Subcutaneous abdominal adipose tissue (tissue), 5 donors: ENCODE data around the gene CDKN1B.

Experiments used
- H3K27ac ChIP-seq: one replicate; pipeline ENCODE4 v1.7.0; 2013; ENCODE audit warnings: low read depth, mild to moderate bottlenecking, inconsistent platforms, low read length, moderate library complexity
- H3K27me3 ChIP-seq, 5 donors: one replicate each; pipeline ENCODE4 v1.7.0; 2013; ENCODE audit warnings: low read length in 5 of 5, inconsistent platforms in 1 of 5; ENCODE audit not compliant: control insufficient read depth in 5 of 5, insufficient read depth in 4 of 5
- H3K36me3 ChIP-seq, 5 donors: one replicate each; pipeline ENCODE4 v1.7.0; 2013; ENCODE audit warnings: low read length in 5 of 5; ENCODE audit not compliant: control insufficient read depth in 5 of 5, insufficient read depth in 5 of 5
- H3K4me1 ChIP-seq, 5 donors: one replicate each; pipeline ENCODE4 v1.7.0; 2013; ENCODE audit warnings: low read length in 5 of 5, mild to moderate bottlenecking in 3 of 5, moderate library complexity in 1 of 5; ENCODE audit not compliant: control insufficient read depth in 5 of 5, insufficient read depth in 5 of 5
- H3K4me3 ChIP-seq, 5 donors: one replicate each; pipeline ENCODE4 v1.7.0; 2013; ENCODE audit warnings: low read length in 5 of 5, low read depth in 1 of 5
- H3K9ac ChIP-seq, 5 donors: one replicate each; pipeline ENCODE4 v1.7.0; 2013; ENCODE audit warnings: low read length in 5 of 5, mild to moderate bottlenecking in 4 of 5, moderate library complexity in 3 of 5
- H3K9me3 ChIP-seq, 5 donors: one replicate each; pipeline ENCODE4 v1.7.0; 2013; ENCODE audit warnings: low read length in 5 of 5; ENCODE audit not compliant: control insufficient read depth in 5 of 5
- donor health status: healthy.
- donor health status: healthy.
- donor health status: healthy.
- donor health status: healthy.
- donor health status: healthy.

The CDKN1B gene

DNA sequence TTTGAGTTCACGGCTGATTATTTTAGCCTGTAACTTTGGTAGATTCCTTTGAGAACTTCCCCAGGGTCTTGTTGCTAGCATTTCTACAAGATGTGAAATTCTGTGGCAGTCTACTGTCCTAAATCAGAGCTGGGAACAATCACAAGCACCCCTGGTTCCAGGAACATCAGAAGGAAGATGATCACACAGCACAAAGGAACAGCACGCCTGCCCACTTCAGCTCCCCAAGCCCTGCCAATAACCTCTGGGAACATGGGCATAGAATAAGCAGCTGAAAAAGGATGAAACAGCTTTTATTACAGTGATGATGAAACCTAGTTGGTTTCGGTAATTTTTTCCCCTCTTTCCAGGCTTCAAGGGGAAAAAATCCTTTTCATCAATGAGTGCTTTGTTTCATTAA is 33.4 kb upstream of the CDKN1B start:
- H3K4me1 ChIP-seq = peaks cover 0 to 27% (median 21%) of the 10 kb centered on the region in 5 donors
- no peaks in the 10 kb centered on the region for H3K9me3 ChIP-seq
- no peak overlapping the region for H3K4me3 ChIP-seq
- H3K27ac ChIP-seq = no peak overlapping the region
- no peaks in the 10 kb centered on the region for H3K27me3 ChIP-seq
- no peak overlapping the region for H3K9ac ChIP-seq
- H3K36me3 ChIP-seq = no peaks in the 10 kb centered on the region

- Histone ChIP-seq H3K9me3 (no peaks in the 10 kb centered on the region), H3K4me3 (peak overlapping the region in 2 of 5 donors; percentile 23 to 37), H3K27me3 (no peaks in the 10 kb centered on the region), H3K4me1 (peaks cover 0 to 27% (median 21%) of the 10 kb centered on the region in 5 donors), H3K27ac (no peak overlapping the region), H3K9ac (no peak overlapping the region), H3K36me3 (no peaks in the 10 kb centered on the region)
Observed at GRCh38 chr12:12684375-12685106, 32.6 kb upstream of the CDKN1B start.

- Histone ChIP-seq H3K27ac (no peak overlapping the region), H3K4me1 (peaks cover 0 to 27% (median 21%) of the 10 kb centered on the region in 5 donors), H3K9ac (no peak overlapping the region), H3K27me3 (no peaks in the 10 kb centered on the region), H3K9me3 (no peaks in the 10 kb centered on the region), H3K36me3 (no peaks in the 10 kb centered on the region), H3K4me3 (no peak overlapping the region)
Observed at GRCh38 chr12:12685305-12685704, 31.9 kb upstream of the CDKN1B start.

DNA sequence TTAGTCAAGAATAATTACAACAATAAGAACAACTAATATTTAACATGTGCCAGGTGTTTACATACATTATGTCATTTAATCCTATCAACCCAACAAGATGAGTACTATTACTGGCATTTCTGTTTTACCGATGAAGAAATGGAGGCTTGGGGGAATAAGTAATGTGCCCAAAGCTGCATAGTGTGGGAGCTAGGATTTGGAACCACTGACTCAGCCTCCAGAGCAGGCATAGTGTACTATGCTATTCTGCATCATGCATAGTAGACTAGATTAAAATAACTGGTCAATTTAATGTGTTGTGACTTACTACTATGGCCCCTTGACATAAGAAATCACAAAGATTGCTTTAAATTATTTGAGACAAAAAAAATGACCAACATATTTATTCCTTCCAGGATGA is 30.7 kb upstream of the CDKN1B start:
- peaks cover 0 to 27% (median 21%) of the 10 kb centered on the region in 5 donors for H3K4me1 ChIP-seq
- H3K27me3 ChIP-seq = no peaks in the 10 kb centered on the region
- H3K27ac ChIP-seq = no peak overlapping the region
- H3K9ac ChIP-seq = no peak overlapping the region
- no peaks in the 10 kb centered on the region for H3K9me3 ChIP-seq
- no peaks in the 10 kb centered on the region for H3K36me3 ChIP-seq
- H3K4me3 ChIP-seq = no peak overlapping the region

GRCh38 chr12:12686925-12687324 is 30.2 kb upstream of the CDKN1B start:
- Histone ChIP-seq H3K9me3 (no peaks in the 10 kb centered on the region), H3K27ac (no peak overlapping the region), H3K9ac (no peak overlapping the region), H3K27me3 (no peaks in the 10 kb centered on the region), H3K36me3 (no peaks in the 10 kb centered on the region), H3K4me1 (peaks cover 0 to 27% (median 21%) of the 10 kb centered on the region in 5 donors), H3K4me3 (no peak overlapping the region)

- Histone ChIP-seq H3K4me1 (peaks cover 0 to 15% (median 11%) of the 10 kb centered on the region in 5 donors), H3K9ac (no peak overlapping the region), H3K36me3 (no peaks in the 10 kb centered on the region), H3K27me3 (no peaks in the 10 kb centered on the region), H3K27ac (no peak overlapping the region), H3K4me3 (no peak overlapping the region), H3K9me3 (no peaks in the 10 kb centered on the region)
Observed at GRCh38 chr12:12689647-12690300, 27.4 kb upstream of the CDKN1B start.

DNA sequence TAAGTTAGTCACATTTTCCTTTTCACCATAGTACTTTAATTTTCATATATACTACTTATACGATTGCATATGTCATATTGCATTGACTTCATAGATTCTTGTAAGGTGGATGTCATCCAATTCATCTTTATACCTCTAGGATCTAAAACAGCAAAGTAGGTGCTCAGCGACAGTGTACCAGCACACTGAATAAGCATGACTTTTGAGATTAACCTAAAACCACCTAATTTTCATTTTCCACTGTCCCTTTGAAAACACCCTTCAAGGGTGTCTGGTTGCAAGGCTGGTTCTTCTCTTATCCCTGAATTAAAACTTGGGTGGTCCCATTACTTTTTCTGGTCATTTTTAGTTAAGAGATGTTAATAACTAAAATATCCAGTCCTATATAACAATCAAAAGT is 25.6 kb upstream of the CDKN1B start:
- Histone ChIP-seq H3K9me3 (no peaks in the 10 kb centered on the region), H3K4me3 (no peak overlapping the region), H3K27me3 (no peaks in the 10 kb centered on the region), H3K4me1 (peaks cover 0 to 15% (median 12%) of the 10 kb centered on the region in 5 donors), H3K9ac (no peak overlapping the region), H3K36me3 (no peaks in the 10 kb centered on the region), H3K27ac (no peak overlapping the region)

DNA sequence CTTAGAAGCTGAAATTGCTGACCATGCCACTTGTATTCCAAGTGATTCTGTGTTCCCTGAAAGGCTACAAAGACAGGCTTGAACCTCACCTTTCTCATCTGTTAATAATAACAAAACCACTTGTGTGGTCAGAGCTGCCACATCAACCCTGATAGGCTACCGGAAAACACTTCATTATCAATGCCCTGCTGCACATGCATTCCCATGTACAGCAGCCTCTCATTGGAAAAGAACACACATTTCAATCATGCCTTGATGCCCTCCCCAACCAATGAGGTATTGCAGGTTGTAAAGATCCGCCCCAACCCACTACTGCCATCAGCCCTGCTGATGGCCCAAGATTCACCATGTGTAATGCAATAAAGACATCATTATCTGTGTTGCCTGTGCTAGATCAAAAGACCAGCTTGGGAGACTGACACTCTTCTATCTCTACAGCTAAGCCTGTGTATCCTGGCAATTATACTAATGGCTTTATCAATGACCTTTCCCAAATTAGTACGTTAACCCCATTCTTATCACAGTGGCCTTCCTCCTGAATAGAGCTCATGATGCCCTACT is 24.0 kb upstream of the CDKN1B start:
- no peaks in the 10 kb centered on the region for H3K36me3 ChIP-seq
- peaks cover 0 to 17% (median 10%) of the 10 kb centered on the region in 5 donors for H3K4me1 ChIP-seq
- no peaks in the 10 kb centered on the region for H3K9me3 ChIP-seq
- no peak overlapping the region for H3K27ac ChIP-seq
- H3K27me3 ChIP-seq = no peaks in the 10 kb centered on the region
- H3K9ac ChIP-seq = no peak overlapping the region
- H3K4me3 ChIP-seq = no peak overlapping the region

- Histone ChIP-seq H3K9ac (peak overlapping the region in 4 of 5 donors; percentile 73 to 96 (median 86)), H3K4me1 (peaks cover 0 to 19% (median 10%) of the 10 kb centered on the region in 5 donors), H3K27ac (peak overlapping the region; percentile 92), H3K4me3 (peak overlapping the region; percentile 62 to 88 (median 66)), H3K27me3 (no peaks in the 10 kb centered on the region), H3K36me3 (no peaks in the 10 kb centered on the region), H3K9me3 (no peaks in the 10 kb centered on the region)
Observed at GRCh38 chr12:12696562-12697383, 20.4 kb upstream of the CDKN1B start.
